Sigmoid colon (tissue), 7 donors: ENCODE measurements around the gene ATP2B3. TPM values are rescaled to one million over a fixed set of nuclear protein-coding genes. Genes with fewer than 3 reads are reported as not detected.

Experiments used
- DNase-seq: peaks from one replicate; pipeline ENCODE4 v3.0.0-alpha.2; 2019
- H3K27ac ChIP-seq, 4 donors: fragments of 200-600 bp; sonication (generic); one replicate each; pipeline ENCODE4 v1.5.1; 2016 to 2019; ENCODE audit warnings: mild to moderate bottlenecking in 1 of 4
- H3K27me3 ChIP-seq, 3 donors: fragments of 200-600 bp; sonication (generic); one replicate each; pipeline ENCODE4 v1.5.1; 2019; ENCODE audit warnings: mild to moderate bottlenecking in 1 of 3
- H3K36me3 ChIP-seq, 4 donors: fragments of 200-600 bp; sonication (generic); one replicate each; pipeline ENCODE4 v1.5.1; 2016 to 2019
- H3K4me1 ChIP-seq, 4 donors: fragments of 200-600 bp; sonication (generic); one replicate each; pipeline ENCODE4 v1.5.1; 2017 to 2019
- H3K4me3 ChIP-seq, 4 donors: fragments of 200-600 bp; sonication (generic); one replicate each; pipeline ENCODE4 v1.5.1; 2017 to 2019; ENCODE audit warnings: mild to moderate bottlenecking in 2 of 4, moderate library complexity in 1 of 4
- H3K9me3 ChIP-seq, 4 donors: fragments of 200-600 bp in 3 of 4; sonication (generic) in 3 of 4; one replicate each; pipeline versions ENCODE4 v1.5.1 to v1.6.1; 2013 to 2019
- CTCF ChIP-seq, 4 experiments: fragments of 450-650 bp in 3 of 4; fragments of 200-600 bp in 1 of 4; IDR thresholded peaks; one replicate each; pipeline ENCODE4 v1.5.1; 2016 to 2019; ENCODE audit warnings: antibody characterized with exemption in 4 of 4, mild to moderate bottlenecking in 3 of 4, moderate library complexity in 2 of 4
- EP300 ChIP-seq, 4 donors: sonication (generic); formaldehyde crosslinking; IDR thresholded peaks; one replicate each; pipeline ENCODE4 v1.6.1; 2017; ENCODE audit warnings: antibody characterized with exemption in 4 of 4
- POLR2A ChIP-seq, 2 donors: fragments of 450-650 bp; IDR thresholded peaks; one replicate each; pipeline ENCODE4 v1.6.1; 2016; ENCODE audit warnings: antibody characterized with exemption in 2 of 2, mild to moderate bottlenecking in 2 of 2, moderate library complexity in 2 of 2
- POLR2AphosphoS5 ChIP-seq, 4 donors: sonication (generic); formaldehyde crosslinking; IDR thresholded peaks; one replicate each; pipeline ENCODE4 v1.6.1; 2017; ENCODE audit warnings: antibody characterized with exemption in 4 of 4
- WGBS, 2 donors: extraction: QIAGEN DNeasy Blood & Tissue Kit; methylation state at CpG; one replicate each; pipeline ENCODE4 v1.1.7; 2013; 5-methylcytosine and 5-hydroxymethylcytosine counted together
- intact Hi-C: fragments of 100-400 bp; cut with DNase I; formaldehyde crosslinking; loops from one replicate; pipeline ENCODE4 v1.15.1; 2023
- polyA plus RNA-seq, 3 donors: library from polyadenylated mRNA; stranded (reverse); fragments of 200-250 nt; gene quantifications; one replicate each; pipeline ENCODE4 v1.2.3, GENCODE V29; 2013
- total RNA-seq, 4 donors: library from RNA; depleted of rRNA; stranded (reverse); fragments of >200 nt; gene quantifications; one replicate each; pipeline ENCODE4 v1.1.0, GENCODE V29; 2016
- donor health status: healthy with polysubstance abuse.
- donor health status: Bipolar disorder and iron deficiency.
- donor health status: healthy.

Gene ATP2B3
- total and polyA plus RNA-seq, 7 donors, result under 0.01 to 0.95 (median 0.26) TPM; not detected in 2

DNA sequence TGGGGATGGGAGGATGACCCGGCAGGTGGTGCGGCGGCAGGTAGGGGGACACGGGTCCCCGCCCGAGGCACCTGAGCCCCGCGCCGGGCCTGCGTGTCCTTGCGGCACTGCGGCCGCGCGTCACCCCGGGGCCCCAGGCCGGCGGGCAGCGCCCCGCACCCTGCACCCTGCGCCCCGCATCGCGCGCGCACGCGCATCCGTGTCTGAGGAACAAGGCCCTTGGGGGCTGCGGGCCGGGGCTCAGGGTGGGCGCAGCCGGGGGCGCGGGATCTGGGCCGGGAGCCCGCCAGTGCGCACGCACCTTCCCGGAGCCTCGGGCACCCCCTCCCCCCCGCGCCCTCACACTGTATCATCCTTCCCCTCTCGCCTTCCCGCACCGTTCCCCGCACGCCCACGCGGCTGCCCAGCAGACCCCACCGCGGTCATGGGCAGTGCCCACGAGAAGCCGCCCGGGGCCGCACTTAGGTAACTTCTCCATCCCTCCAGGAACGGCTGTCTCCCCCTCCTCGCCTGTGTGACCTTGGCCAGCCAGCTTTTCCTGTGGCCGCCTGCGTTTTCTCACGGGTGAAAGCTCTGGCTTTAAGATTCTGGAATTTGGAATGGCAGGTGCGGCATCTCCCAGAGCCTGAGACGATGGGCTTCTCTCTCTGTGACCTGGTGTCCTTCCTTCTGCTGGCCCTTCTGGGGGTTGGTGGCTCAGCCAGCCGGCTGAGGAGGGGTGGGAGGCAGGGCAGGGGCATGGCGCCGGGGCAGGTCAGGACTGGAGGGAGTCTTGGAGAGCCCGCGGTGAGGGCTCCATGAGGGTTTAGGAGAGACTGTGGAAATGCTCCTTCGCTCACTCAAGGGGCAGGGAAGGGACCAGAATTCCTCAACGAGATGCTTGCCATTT, 748 bp downstream of the ATP2B3 start:
- H3K4me1 ChIP-seq, result peaks cover 0 to 6% (median 4%) of the 10 kb centered on the region in 4 donors
- no peak overlapping the region for H3K27ac ChIP-seq
- intact Hi-C loops, result no loop called here
- H3K36me3 ChIP-seq, result no peaks in the 10 kb centered on the region
- no peak for DNase-seq
- peaks cover 0 to 43% (median 9%) of the 10 kb centered on the region in 3 donors for H3K27me3 ChIP-seq
- whole genome bisulfite sequencing, 2 donors, result 4 to 8% methylated on average over 70 of the region's 70 CpGs
- TF ChIP-seq EP300 (IDR thresholded peaks at IDR 0.05) (no peak), POLR2AphosphoS5 (IDR thresholded peaks at IDR 0.05) (no peak), POLR2A (IDR thresholded peaks at IDR 0.05) (no peak), CTCF (IDR thresholded peaks at IDR 0.05) (no peak)
- no peaks in the 10 kb centered on the region for H3K9me3 ChIP-seq
- H3K4me3 ChIP-seq, result no peak overlapping the region

DNA sequence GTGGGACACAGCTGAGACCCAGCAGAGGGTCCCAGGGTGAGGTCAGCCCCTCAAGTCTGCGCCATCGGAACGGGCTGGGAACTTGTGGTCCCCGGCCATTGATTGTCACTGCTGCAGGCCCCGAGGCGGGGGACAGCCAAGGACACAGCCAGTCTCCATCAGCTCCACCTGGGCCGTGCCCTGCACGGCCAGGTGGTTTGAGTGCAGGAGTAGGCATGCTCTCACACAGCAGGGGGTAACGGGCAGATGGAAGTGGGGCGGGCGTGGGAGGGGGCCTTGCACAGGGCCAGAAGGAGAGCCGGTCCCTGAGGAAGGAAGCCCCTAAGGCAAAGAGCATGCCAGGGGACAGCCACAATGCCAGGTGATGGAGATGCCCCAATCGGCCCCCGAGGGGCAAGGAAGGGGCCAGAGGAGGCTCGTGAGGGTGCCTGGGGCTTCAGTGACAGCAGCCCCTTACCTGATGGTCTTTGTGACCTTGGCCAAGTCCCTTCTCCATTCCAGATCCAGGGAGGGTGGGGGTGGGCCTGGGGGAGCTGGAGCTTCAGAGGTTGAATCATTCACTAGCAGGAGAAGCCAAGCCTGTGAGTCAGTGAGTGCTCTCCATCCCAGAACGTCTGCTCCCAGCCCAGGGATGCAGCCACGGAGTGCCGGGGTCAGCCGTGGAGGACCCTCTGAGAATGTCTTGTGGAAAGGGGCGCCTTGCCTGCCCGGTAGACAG, 2.3 kb downstream of the ATP2B3 start:
- WGBS, 2 donors, result 67 to 72% methylated on average over 21 of the region's 21 CpGs
- DNase-seq, result no peak
- H3K27me3 ChIP-seq, result peaks cover 0 to 43% (median 9%) of the 10 kb centered on the region in 3 donors
- H3K4me3 ChIP-seq, result no peak overlapping the region
- no peaks in the 10 kb centered on the region for H3K36me3 ChIP-seq
- no peaks in the 10 kb centered on the region for H3K9me3 ChIP-seq
- no peak for TF ChIP-seq POLR2A (IDR thresholded peaks at IDR 0.05)
- TF ChIP-seq EP300 (IDR thresholded peaks at IDR 0.05), result no peak
- no peak for TF ChIP-seq CTCF (IDR thresholded peaks at IDR 0.05)
- no peak for TF ChIP-seq POLR2AphosphoS5 (IDR thresholded peaks at IDR 0.05)
- intact Hi-C loops, result no loop called here
- H3K4me1 ChIP-seq, result peaks cover 0 to 6% (median 4%) of the 10 kb centered on the region in 4 donors
- H3K27ac ChIP-seq, result no peak overlapping the region

DNA sequence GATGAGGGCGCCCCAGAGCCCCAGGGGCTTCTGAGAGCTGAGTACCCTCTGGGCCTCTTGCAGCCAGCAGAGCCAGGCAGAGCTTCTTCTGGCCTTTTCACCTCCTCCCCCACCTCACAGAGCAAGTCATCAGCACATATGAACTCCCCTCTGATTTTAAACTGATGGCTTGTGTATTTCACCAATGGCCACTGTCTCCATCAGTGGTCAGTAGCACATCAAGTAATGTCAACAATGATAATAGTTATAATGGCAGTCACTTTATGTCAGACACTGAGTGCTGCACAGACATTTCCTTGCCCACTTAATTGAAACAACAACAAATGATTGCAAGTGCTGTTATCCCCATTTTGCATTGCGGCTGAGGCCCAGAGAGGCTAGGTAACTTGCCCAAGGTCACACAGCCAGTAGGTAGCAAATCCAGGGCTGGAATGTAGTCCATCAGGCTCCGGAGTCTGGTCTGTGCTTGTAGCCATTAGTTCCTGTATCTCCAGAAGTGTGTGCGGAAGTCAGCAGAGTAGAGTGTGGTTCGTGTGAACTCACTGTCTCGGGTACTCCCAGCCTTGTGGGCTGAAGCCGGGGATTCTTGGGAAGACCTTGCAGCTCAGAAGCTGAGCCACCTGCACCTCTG, 3.0 kb downstream of the ATP2B3 start:
- Histone ChIP-seq H3K4me1 (peaks cover 0 to 6% (median 4%) of the 10 kb centered on the region in 4 donors), H3K36me3 (no peaks in the 10 kb centered on the region), H3K27ac (no peak overlapping the region), H3K9me3 (no peaks in the 10 kb centered on the region), H3K4me3 (no peak overlapping the region), H3K27me3 (peaks cover 0 to 47% (median 9%) of the 10 kb centered on the region in 3 donors)
- no peak for TF ChIP-seq POLR2AphosphoS5 (IDR thresholded peaks at IDR 0.05)
- TF ChIP-seq CTCF (IDR thresholded peaks at IDR 0.05), result no peak
- TF ChIP-seq EP300 (IDR thresholded peaks at IDR 0.05), result no peak
- no peak for TF ChIP-seq POLR2A (IDR thresholded peaks at IDR 0.05)
- 78 to 83% methylated on average over 7 of the region's 7 CpGs for WGBS, 2 donors
- intact Hi-C loops, result no loop called here
- DNase-seq, result no peak

GRCh38 chrX:153521034-153521433, 3.6 kb downstream of the ATP2B3 start:
- H3K36me3 ChIP-seq, result no peaks in the 10 kb centered on the region
- peaks cover 0 to 47% (median 12%) of the 10 kb centered on the region in 3 donors for H3K27me3 ChIP-seq
- H3K4me1 ChIP-seq, result peaks cover 0 to 6% (median 4%) of the 10 kb centered on the region in 4 donors
- no peaks in the 10 kb centered on the region for H3K9me3 ChIP-seq
- H3K27ac ChIP-seq, result no peak overlapping the region
- no peak for DNase-seq
- WGBS, 2 donors, result 18 to 54% methylated on average over 9 of the region's 9 CpGs
- no peak overlapping the region for H3K4me3 ChIP-seq
- no peak for TF ChIP-seq EP300 (IDR thresholded peaks at IDR 0.05)
- no peak for TF ChIP-seq POLR2AphosphoS5 (IDR thresholded peaks at IDR 0.05)
- no peak for TF ChIP-seq CTCF (IDR thresholded peaks at IDR 0.05)
- no peak for TF ChIP-seq POLR2A (IDR thresholded peaks at IDR 0.05)
- intact Hi-C loops, result no loop called here
